Stimulated activated CD8-positive, alpha-beta memory T cell treated with anti-CD3 and anti-CD28 coated beads, Interleukin-7, amount 100 ng/mL, for 4 hours (primary cell): ENCODE measurements around the gene CSF1.

Source experiments
- DNase-seq, 2 donors: peaks; one replicate each; pipeline ENCODE4 v3.0.0-alpha.2; 2020; ENCODE audit warnings: low read depth in 2 of 2

The CSF1 gene

DNA sequence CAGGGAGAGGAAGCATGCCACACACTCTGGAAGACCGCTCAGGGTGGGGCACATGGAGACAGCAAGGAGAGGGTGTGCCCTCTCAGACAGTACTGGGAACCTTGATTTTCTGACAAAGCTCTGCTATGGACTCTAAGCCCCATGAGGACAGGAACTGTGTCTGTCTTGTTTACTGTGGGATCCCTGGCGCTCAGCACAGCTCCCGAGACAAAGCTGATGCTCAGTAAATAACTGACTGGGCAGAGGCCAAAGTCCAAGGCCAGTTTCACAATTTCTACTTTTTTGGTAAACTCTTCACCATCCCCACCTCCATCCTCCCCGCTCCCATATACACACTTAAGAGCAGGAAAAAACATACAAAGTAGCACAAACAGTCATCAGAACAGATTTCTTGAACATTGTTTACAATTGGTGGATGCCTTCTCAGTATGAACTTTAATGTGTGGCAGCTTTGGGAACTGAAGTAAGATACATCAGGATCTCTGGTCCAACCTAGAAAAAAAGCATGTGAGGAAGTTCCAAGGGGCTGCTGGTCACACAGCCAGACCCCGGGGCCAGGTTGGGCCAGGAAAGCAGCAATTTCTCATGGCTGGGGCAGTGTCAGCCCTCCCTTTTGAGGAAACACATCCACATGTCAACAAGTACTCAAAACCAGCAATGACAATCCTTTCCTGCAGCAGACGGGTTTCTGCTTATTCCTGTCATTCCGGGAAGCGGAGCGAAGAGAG is 68.3 kb downstream of the CSF1 start:
- DNase-seq = no peak

DNA sequence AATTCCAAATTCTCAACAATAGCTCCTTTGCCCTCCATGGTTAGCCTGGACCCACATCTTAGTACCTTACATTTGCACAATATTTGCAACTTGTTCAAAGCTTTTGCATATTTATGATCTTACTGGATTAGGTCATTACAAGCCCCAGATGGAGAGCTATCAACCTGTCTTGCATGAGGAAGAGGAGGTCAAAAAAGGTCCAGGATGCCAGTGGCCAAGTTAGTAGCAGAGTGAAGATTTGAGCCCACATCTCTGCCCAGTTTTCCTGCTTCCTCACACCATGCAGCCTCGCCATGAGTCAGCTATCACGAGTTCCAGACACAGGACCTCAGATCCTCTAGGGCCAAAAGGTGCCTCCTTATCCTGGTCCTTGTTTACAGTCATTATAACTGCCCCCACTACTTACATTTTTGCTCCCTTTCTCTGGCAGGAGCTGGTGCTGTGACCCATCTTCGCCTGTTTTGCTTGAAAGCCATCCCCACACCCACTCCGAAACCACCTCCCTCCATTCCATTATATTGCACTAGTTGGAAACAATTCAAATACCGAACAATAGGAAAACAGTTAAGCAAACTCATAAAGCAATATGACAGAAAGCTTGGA is 68.9 kb downstream of the CSF1 start:
- DNase-seq = no peak
